Upper lobe of left lung (tissue), 6 donors: ENCODE measurements around the gene TJP3. TPM values are rescaled to one million over a fixed set of nuclear protein-coding genes. Genes with fewer than 3 reads are reported as not detected.

ENCODE experiments used
- ATAC-seq, 2 donors: fragments of 200-7000 bp; cut with Tn5 transposase; one replicate each; pipeline ENCODE4 v1.9.1; 2022; ENCODE audit warnings: mild to moderate bottlenecking in 2 of 2, moderate library complexity in 2 of 2; ENCODE audit not compliant: low FRiP score in 2 of 2
- DNase-seq, 2 donors: peaks; one replicate each; pipeline ENCODE4 v3.0.0-alpha.2; 2019 to 2020
- H3K27ac ChIP-seq, 4 donors: fragments of 200-600 bp; sonication (generic); one replicate each; pipeline ENCODE4 v1.5.1; 2016 to 2019
- H3K27me3 ChIP-seq, 4 donors: fragments of 200-600 bp; sonication (generic); one replicate each; pipeline ENCODE4 v1.5.1; 2017 to 2019
- H3K36me3 ChIP-seq, 4 donors: fragments of 200-600 bp; sonication (generic); one replicate each; pipeline ENCODE4 v1.5.1; 2016 to 2019
- H3K4me1 ChIP-seq, 4 donors: fragments of 200-600 bp; sonication (generic); one replicate each; pipeline ENCODE4 v1.5.1; 2018 to 2019
- H3K4me3 ChIP-seq, 4 donors: fragments of 200-600 bp; sonication (generic); one replicate each; pipeline ENCODE4 v1.5.1; 2017 to 2019; ENCODE audit warnings: mild to moderate bottlenecking in 2 of 4, moderate library complexity in 1 of 4
- H3K9me3 ChIP-seq, 4 donors: fragments of 200-600 bp; sonication (generic); one replicate each; pipeline ENCODE4 v1.5.1; 2018 to 2019
- EP300 ChIP-seq, 4 donors: sonication (generic); formaldehyde crosslinking; IDR thresholded peaks; one replicate each; pipeline ENCODE4 v1.5.1; 2017; ENCODE audit warnings: antibody characterized with exemption in 4 of 4, control low read depth in 2 of 4
- POLR2A ChIP-seq, 4 donors: fragments of 450-650 bp; IDR thresholded peaks; one replicate each; pipeline ENCODE4 v1.5.1; 2016 to 2017; ENCODE audit warnings: antibody characterized with exemption in 4 of 4, mild to moderate bottlenecking in 2 of 4
- POLR2AphosphoS5 ChIP-seq, 2 donors: sonication (generic); formaldehyde crosslinking; IDR thresholded peaks; one replicate each; pipeline ENCODE4 v1.5.1; 2017; ENCODE audit warnings: antibody characterized with exemption in 2 of 2
- WGBS, 2 donors: methylation state at CpG; one replicate each; pipeline ENCODE4 v1.1.5; 2017 to 2018; 5-methylcytosine and 5-hydroxymethylcytosine counted together
- total RNA-seq, 6 donors: library from RNA; depleted of rRNA in 4 of 6; stranded (reverse); fragments of >200 nt in 4 of 6; gene quantifications; one replicate each; pipeline versions ENCODE4 v1.1.0 to v1.2.1, GENCODE V29; 2016 to 2021
- TF ChIP-seq, protein P1 (sequence below), 6 experiments: fragments of 450-650 bp in 4 of 6; fragments of 200-600 bp in 2 of 6; sonication (generic) in 2 of 6; IDR thresholded peaks; one replicate each; pipeline ENCODE4 v1.5.1; 2016 to 2019; ENCODE audit warnings: antibody characterized with exemption in 6 of 6
- donor health status: DM: no; HTN: no; CAD: no; lungs with moderate emphysema.
- donor health status: DM: no; HTN: yes; CAD: no; lungs with severe emphysema.

The TJP3 gene
- total RNA-seq, 6 donors from 2014 or later, result 27.2 to 94.3 (median 55.5) TPM

DNA sequence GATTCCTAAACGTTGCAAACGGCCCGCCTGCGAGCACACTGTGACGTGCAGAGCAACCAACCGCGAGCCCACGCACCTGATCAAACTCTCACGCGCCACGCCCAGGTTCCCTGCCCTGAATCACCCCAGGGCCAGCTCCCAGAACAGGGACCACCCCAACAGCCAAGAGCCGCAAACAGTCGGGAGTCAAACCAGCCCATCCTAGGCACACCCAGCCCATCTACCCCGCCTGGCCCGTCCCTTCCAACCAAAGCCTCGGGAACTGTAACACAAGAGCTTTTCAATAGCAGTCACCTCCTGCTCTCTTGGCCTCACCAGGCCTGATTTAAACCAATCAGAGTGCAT is 16.8 kb upstream of the TJP3 start:
- WGBS, 2 donors, result 93 to 97% methylated on average over 10 to 16 of the region's 16 CpGs
- no peak overlapping the region for H3K27ac ChIP-seq
- ATAC-seq, result no peak
- peaks cover 0 to 6% (median 3%) of the 10 kb centered on the region in 4 donors for H3K36me3 ChIP-seq
- no peak overlapping the region for H3K4me3 ChIP-seq
- no peak for TF ChIP-seq POLR2AphosphoS5 (IDR thresholded peaks at IDR 0.05)
- H3K4me1 ChIP-seq, result peaks cover 11 to 24% (median 14%) of the 10 kb centered on the region in 4 donors
- H3K9me3 ChIP-seq, result no peaks in the 10 kb centered on the region
- no peak for DNase-seq
- H3K27me3 ChIP-seq, result no peaks in the 10 kb centered on the region

DNA sequence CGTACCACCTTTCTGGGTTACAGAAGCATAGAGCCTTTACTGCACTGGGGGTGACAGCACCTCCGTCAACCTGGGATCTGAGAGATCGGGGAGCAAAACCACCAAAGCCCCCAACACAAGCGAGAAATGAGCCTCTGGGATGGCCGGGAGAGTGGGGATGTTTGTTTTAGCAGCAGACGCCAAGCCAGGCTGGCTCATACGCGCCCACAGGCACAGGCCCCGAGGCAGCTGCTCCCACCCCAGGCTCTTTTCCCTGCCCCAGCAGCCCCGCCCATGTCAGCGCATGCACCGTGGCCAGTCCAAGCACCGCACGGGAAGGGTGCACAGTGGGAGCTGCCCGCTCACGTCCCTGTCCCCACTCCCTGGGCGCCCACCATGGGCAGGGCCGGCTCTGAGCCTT is 16.5 kb upstream of the TJP3 start:
- Histone ChIP-seq H3K36me3 (peaks cover 0 to 6% (median 3%) of the 10 kb centered on the region in 4 donors), H3K27me3 (no peaks in the 10 kb centered on the region), H3K4me3 (no peak overlapping the region), H3K27ac (no peak overlapping the region), H3K4me1 (peaks cover 11 to 21% (median 14%) of the 10 kb centered on the region in 4 donors), H3K9me3 (no peaks in the 10 kb centered on the region)
- WGBS, 2 donors, result 94 to 97% methylated on average over 5 to 13 of the region's 18 CpGs
- ATAC-seq (no peak), DNase-seq (no peak)
- TF ChIP-seq POLR2AphosphoS5 (IDR thresholded peaks at IDR 0.05) (no peak), EP300 (IDR thresholded peaks at IDR 0.05) (no peak), POLR2A (IDR thresholded peaks at IDR 0.05) (no peak)
- TF ChIP-seq, protein P1, sequence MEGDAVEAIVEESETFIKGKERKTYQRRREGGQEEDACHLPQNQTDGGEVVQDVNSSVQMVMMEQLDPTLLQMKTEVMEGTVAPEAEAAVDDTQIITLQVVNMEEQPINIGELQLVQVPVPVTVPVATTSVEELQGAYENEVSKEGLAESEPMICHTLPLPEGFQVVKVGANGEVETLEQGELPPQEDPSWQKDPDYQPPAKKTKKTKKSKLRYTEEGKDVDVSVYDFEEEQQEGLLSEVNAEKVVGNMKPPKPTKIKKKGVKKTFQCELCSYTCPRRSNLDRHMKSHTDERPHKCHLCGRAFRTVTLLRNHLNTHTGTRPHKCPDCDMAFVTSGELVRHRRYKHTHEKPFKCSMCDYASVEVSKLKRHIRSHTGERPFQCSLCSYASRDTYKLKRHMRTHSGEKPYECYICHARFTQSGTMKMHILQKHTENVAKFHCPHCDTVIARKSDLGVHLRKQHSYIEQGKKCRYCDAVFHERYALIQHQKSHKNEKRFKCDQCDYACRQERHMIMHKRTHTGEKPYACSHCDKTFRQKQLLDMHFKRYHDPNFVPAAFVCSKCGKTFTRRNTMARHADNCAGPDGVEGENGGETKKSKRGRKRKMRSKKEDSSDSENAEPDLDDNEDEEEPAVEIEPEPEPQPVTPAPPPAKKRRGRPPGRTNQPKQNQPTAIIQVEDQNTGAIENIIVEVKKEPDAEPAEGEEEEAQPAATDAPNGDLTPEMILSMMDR (IDR thresholded peaks at IDR 0.05), result no peak

DNA sequence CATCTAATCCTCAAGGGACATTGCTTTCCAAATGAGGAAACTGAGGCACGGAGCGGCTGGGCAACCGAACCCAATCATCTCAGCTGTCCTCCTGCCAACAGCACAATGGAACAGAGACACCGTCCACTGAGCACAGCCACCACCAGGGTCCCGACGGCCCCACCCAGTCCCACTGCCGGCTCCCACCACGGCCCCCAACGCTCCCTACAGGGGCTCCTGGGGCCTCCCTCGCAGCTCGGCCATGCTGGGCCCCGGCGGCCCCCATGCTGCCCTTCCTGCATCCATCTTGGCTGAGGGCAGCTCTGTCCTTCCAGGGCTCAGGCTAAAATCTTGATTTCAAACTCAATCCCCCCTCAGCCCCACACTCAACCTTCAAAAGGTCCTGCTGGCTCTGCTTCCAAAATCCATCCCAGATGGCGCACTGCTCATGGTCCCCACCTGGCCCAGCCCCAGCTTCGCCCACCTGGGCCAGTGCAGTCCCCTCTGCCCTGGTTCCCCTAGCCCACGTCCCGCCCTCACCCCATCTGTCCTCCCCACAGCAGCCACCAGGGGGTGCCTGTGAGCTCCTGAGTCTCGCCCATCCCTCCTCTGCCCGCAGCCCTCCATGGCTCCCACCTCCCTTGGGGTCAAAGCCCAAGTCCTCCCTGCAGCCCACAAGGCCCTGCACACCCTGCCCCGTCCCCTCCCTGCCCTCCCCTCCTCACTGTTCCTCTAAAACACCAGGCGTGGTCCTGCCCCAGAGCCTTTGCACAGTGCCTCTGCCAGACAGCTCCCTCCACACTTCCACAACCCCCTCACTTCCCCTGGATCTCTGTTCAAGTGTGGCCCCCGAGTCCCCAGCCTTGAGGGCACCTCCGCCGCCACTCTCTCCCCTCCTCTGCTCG is 15.8 kb upstream of the TJP3 start:
- ATAC-seq (peak in 1 of 2 donors; percentile 49), DNase-seq (peak in 1 of 2 donors; percentile 66)
- no peak for TF ChIP-seq EP300 (IDR thresholded peaks at IDR 0.05)
- TF ChIP-seq, protein P1 (IDR thresholded peaks at IDR 0.05), result peak; percentile 48 to 65 (median 56)
- Histone ChIP-seq H3K9me3 (no peaks in the 10 kb centered on the region), H3K27me3 (no peaks in the 10 kb centered on the region), H3K4me1 (peaks cover 10 to 16% (median 14%) of the 10 kb centered on the region in 4 donors), H3K4me3 (no peak overlapping the region), H3K27ac (no peak overlapping the region), H3K36me3 (peaks cover 0 to 6% (median 3%) of the 10 kb centered on the region in 4 donors)
- WGBS, 2 donors, result 93 to 94% methylated on average over 24 to 25 of the region's 25 CpGs

DNA sequence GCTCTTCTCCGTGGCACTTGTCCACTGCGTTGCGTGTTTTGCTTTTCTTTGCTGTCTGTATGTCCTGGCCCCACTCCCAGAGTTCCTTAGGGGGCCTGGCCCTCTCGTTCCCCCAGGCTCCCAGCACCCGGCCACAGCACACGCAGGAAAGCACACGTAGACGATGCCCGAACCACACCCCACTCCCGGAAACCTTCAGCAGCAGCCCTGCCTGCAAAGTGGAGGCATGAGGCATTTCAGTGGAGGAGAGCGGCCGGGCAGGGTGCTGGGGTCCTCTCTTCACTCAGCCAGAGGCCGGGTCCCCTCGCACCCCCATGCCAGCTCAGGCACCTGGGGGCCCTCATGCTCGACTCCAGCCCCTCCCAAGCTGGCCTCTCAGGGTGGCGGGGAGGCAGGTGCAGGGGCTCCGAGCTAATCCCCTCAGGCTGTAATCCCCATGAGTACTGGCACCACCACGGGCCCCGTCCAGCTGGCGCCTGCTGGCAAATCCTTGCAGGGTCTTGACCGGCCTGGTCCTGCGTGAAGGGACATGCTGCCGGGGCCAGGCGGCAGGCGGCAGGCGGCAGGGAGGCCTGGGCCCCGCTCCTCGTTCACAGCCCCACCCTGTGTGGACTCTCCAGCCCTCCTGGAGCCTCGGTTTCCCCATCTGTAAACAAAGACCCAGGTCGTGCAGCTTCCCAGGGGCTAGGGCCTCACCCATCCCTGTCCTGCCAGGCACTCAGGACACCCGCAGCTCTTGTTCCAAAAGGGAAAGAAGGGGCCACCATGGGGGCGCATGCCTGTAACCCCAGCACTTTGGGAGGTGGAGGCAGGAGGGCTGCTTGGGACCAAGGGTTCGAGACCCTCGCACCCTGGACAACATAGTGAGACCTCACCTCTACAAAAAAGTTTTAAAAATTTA is 14.9 kb upstream of the TJP3 start:
- DNase-seq (peak in 1 of 2 donors; percentile 79), ATAC-seq (no peak)
- Histone ChIP-seq H3K27ac (no peak overlapping the region), H3K4me1 (peaks cover 6 to 16% (median 11%) of the 10 kb centered on the region in 4 donors), H3K9me3 (no peaks in the 10 kb centered on the region), H3K27me3 (no peaks in the 10 kb centered on the region), H3K36me3 (peaks cover 0 to 6% (median 3%) of the 10 kb centered on the region in 4 donors), H3K4me3 (no peak overlapping the region)
- TF ChIP-seq POLR2AphosphoS5 (IDR thresholded peaks at IDR 0.05) (no peak), POLR2A (IDR thresholded peaks at IDR 0.05) (no peak), EP300 (IDR thresholded peaks at IDR 0.05) (no peak)
- TF ChIP-seq, protein P1 (IDR thresholded peaks at IDR 0.05), result no peak
- 81 to 90% methylated on average over 17 to 33 of the region's 34 CpGs for WGBS, 2 donors
